ENCODE results near the gene PPP1R12C.

The PPP1R12C gene

GRCh38 chr19:55090564-55090963 lies 26.9 kb downstream of the PPP1R12C start:
- DNase-seq (ENCODE audit: low read depth): no peak

- DNase-seq (ENCODE audit: low read depth): no peak
Observed at GRCh38 chr19:55089342-55089944, 28.0 kb downstream of the PPP1R12C start.

GRCh38 chr19:55088543-55089341 lies 28.7 kb downstream of the PPP1R12C start:
- DNase-seq (ENCODE audit: low read depth): peak; percentile 24

GRCh38 chr19:55088021-55088451 lies 29.4 kb downstream of the PPP1R12C start:
- DNase-seq (ENCODE audit: low read depth): no peak

GRCh38 chr19:55087542-55087901 lies 29.9 kb downstream of the PPP1R12C start:
- no peak for DNase-seq (ENCODE audit: low read depth)

GRCh38 chr19:55086730-55087541 lies 30.5 kb downstream of the PPP1R12C start:
- peak; percentile 87 for DNase-seq (ENCODE audit: low read depth)

- no peak for DNase-seq (ENCODE audit: low read depth)
Observed at GRCh38 chr19:55085923-55086715, 31.3 kb downstream of the PPP1R12C start.

GRCh38 chr19:55084416-55084815 lies 33.0 kb downstream of the PPP1R12C start:
- DNase-seq (ENCODE audit: low read depth): no peak

GRCh38 chr19:55083004-55083850 lies 34.2 kb downstream of the PPP1R12C start:
- no peak for DNase-seq (ENCODE audit: low read depth)

- no peak for DNase-seq (ENCODE audit: low read depth)
Observed at GRCh38 chr19:55082020-55082851, 35.2 kb downstream of the PPP1R12C start.

- no peak for DNase-seq (ENCODE audit: low read depth)
Observed at GRCh38 chr19:55081770-55082019, 35.7 kb downstream of the PPP1R12C start.

GRCh38 chr19:55080968-55081769 lies 36.3 kb downstream of the PPP1R12C start:
- DNase-seq (ENCODE audit: low read depth): peak; percentile 27

GRCh38 chr19:55080121-55080967 lies 37.1 kb downstream of the PPP1R12C start:
- DNase-seq (ENCODE audit: low read depth): peak; percentile 33

- no peak for DNase-seq (ENCODE audit: low read depth)
Observed at GRCh38 chr19:55079400-55080038, 37.9 kb downstream of the PPP1R12C start.

GRCh38 chr19:55078996-55079395 lies 38.4 kb downstream of the PPP1R12C start:
- DNase-seq (ENCODE audit: low read depth): no peak

GRCh38 chr19:55077106-55077505 lies 40.3 kb downstream of the PPP1R12C start:
- DNase-seq (ENCODE audit: low read depth): no peak

GRCh38 chr19:55076321-55076720 lies 41.1 kb downstream of the PPP1R12C start:
- no peak for DNase-seq (ENCODE audit: low read depth)

GRCh38 chr19:55075371-55075998 lies 42.0 kb downstream of the PPP1R12C start, which contains the start of gene EPS8L1:
Gene EPS8L1 (plus strand): TSS chr19:55075869. CDS start chr19:55076445, 576 bp downstream.
- no peak for DNase-seq (ENCODE audit: low read depth)

Data from fibroblast of the conjunctiva (primary cell).